ENCODE measurements around the gene MAD1L1. TPM values are rescaled to one million over a fixed set of nuclear protein-coding genes. Genes with fewer than 3 reads are reported as not detected.

Gene MAD1L1
- total and polyA plus RNA-seq, 2 of the 4 experiments (the other 2 are of a cell fraction): 29.0 to 40.9 TPM

- intact Hi-C loops (cut with micrococcal nuclease) (no loop called here), in situ Hi-C loops (cut with MboI; ENCODE audit: low sequenced_read_pairs) (no loop called here), dilution Hi-C loops (cut with HindIII; ENCODE audit: low sequenced_read_pairs, unreplicated experiment) (no loop called here)
- Histone ChIP-seq H3K79me1 (ENCODE audit: low read depth in 1 of 2, low read length in 2 of 2) (no peaks in the 10 kb centered on the region), H3K18ac (ENCODE audit: low read depth, low read length) (no peak overlapping the region), H3K27ac (ENCODE audit: insufficient read depth, low read length) (no peak overlapping the region), H4K8ac (ENCODE audit: low read depth in 2 of 2, low read length in 2 of 2) (no peak overlapping the region), H3K36me3 (ENCODE audit: control insufficient read depth, insufficient read depth, low read length) (no peaks in the 10 kb centered on the region), H2BK5ac (ENCODE audit: low read depth, low read length, poor library complexity, severe bottlenecking) (no peak overlapping the region), H2AK5ac (ENCODE audit: low read depth, low read length) (no peak overlapping the region), H3K4ac (ENCODE audit: low read depth, low read length) (no peak overlapping the region), H3K4me2 (ENCODE audit: low read depth, low read length) (no peak overlapping the region), H3K23ac (ENCODE audit: low read depth, low read length) (no peak overlapping the region), H2AFZ (replicated peaks; ENCODE audit: low read length, poor library complexity) (no peak overlapping the region), H3K9me1 (ENCODE audit: insufficient read depth, low read length) (no peaks in the 10 kb centered on the region), H4K91ac (ENCODE audit: insufficient read depth, low read depth, low read length) (no peak overlapping the region), H2AK9ac (replicated peaks; ENCODE audit: low read depth, low read length, poor library complexity) (peak overlapping the region; percentile 13), H2BK15ac (ENCODE audit: low read depth, low read length) (no peak overlapping the region), H4K5ac (ENCODE audit: low read depth, low read length) (no peak overlapping the region), H3K4me3 (ENCODE audit: insufficient read depth, low read depth, low read length) (no peak overlapping the region), H4K20me1 (ENCODE audit: insufficient read depth, low read length) (no peaks in the 10 kb centered on the region; the same call in 1 of the 2 replicates), H2BK20ac (ENCODE audit: low read depth, low read length) (no peak overlapping the region), H3K14ac (replicated peaks; ENCODE audit: low read depth, low read length) (no peak overlapping the region), H3K9me3 (ENCODE audit: control insufficient read depth, insufficient read depth, low read length) (peaks cover 4% of the 10 kb centered on the region; the same call in 1 of the 2 replicates), H2BK120ac (ENCODE audit: low read depth, low read length) (no peak overlapping the region), H3K27me3 (ENCODE audit: control insufficient read depth, insufficient read depth, low read length) (peaks cover 5% of the 10 kb centered on the region; the same call in 1 of the 2 replicates), H3K4me1 (ENCODE audit: control insufficient read depth, insufficient read depth, low read length) (no peaks in the 10 kb centered on the region), H3K9ac (ENCODE audit: low read depth, low read length) (no peak overlapping the region), H3K56ac (ENCODE audit: extremely low read depth, insufficient read depth, low read length) (no peak overlapping the region)
- ATAC-seq (ENCODE audit: low read depth): no peak
- no peak for TF ChIP-seq ELK1 (IDR thresholded peaks at IDR 0.05; ENCODE audit: borderline replicate concordance, low read depth, low read length)
- TF ChIP-seq USF2 (IDR thresholded peaks at IDR 0.05; ENCODE audit: low read depth, low read length): no peak
- TF ChIP-seq RAD21 (IDR thresholded peaks at IDR 0.05; ENCODE audit: low read length): no peak
- no peak for TF ChIP-seq MAZ (IDR thresholded peaks at IDR 0.05; ENCODE audit: borderline replicate concordance, low read depth, low read length)
- TF ChIP-seq POLR2A (IDR thresholded peaks at IDR 0.05; ENCODE audit: low read depth, low read length): no peak
- no peak for TF ChIP-seq CHD1 (IDR thresholded peaks at IDR 0.05; ENCODE audit: low read depth, low read length)
- no peak for TF ChIP-seq MXI1 (IDR thresholded peaks at IDR 0.05; ENCODE audit: borderline replicate concordance, low read depth, low read length)
- no peak for TF ChIP-seq SMC3 (IDR thresholded peaks at IDR 0.05; ENCODE audit: low read depth, low read length)
- TF ChIP-seq CEBPB (IDR thresholded peaks at IDR 0.05; ENCODE audit: low read depth, low read length): no peak
- no peak for TF ChIP-seq NFE2L2 (IDR thresholded peaks at IDR 0.05; ENCODE audit: low read depth, low read length)
- TF ChIP-seq RFX5 (IDR thresholded peaks at IDR 0.05; ENCODE audit: low read depth, low read length): no peak
- TF ChIP-seq BHLHE40 (IDR thresholded peaks at IDR 0.05; ENCODE audit: low read depth, low read length): no peak
- TF ChIP-seq RCOR1 (IDR thresholded peaks at IDR 0.05; ENCODE audit: insufficient replicate concordance, low read length): no peak
- TF ChIP-seq FOS (IDR thresholded peaks at IDR 0.05; ENCODE audit: low read depth, low read length): no peak
- no peak for TF ChIP-seq MAFK (IDR thresholded peaks at IDR 0.05; ENCODE audit: low read depth, low read length)
- no TSS peak for BruUV-seq (replicated peaks)
- CTCF ChIA-PET: interaction anchor here (0.6 kb wide), 1 partner anchor 12 kb away, joined by 5 read pairs; no protein-coding TSS in a partner anchor
- WGBS, 2 experiments (ENCODE audit: extremely low coverage in 2 of 2, insufficient read length in 1 of 2): no CpG with 5 or more reads among the region's 4 CpGs
- DNase-seq: no peak
- POLR2A ChIA-PET (ENCODE audit: unreplicated experiment): no interaction called here
Observed at GRCh38 chr7:1802899-1803298, 429.8 kb downstream of the MAD1L1 start.
